ENCODE results near the gene ATOX1. TPM values are rescaled to one million over a fixed set of nuclear protein-coding genes. Genes with fewer than 3 reads are reported as not detected.
A peak's percentile ranks its signal among the peaks of the same experiment; 100 is the strongest.

The ATOX1 gene
- total and polyA plus RNA-seq, 10 of the 15 experiments (the other 5 are each of a cell fraction or from before 2014, with no cell fraction given), result 130 to 642 (median 245) TPM

- H3K4me2 ChIP-seq (ENCODE audit: control insufficient read depth, insufficient read depth), result peak overlapping the region; percentile 88
- H3K27ac ChIP-seq (ENCODE audit: control insufficient read depth, insufficient read depth), result peak overlapping the region; percentile 94
- no TSS peak for BruUV-seq (replicated peaks)
- no peaks in the 10 kb centered on the region for H3K36me3 ChIP-seq (ENCODE audit: control insufficient read depth in 2 of 2, insufficient read depth in 2 of 2, low read length in 1 of 2)
- 0 out of 2 replicates have a peak overlapping the region, but pooled peaks have one; percentile 10 for H3K9ac ChIP-seq (ENCODE audit: control insufficient read depth, insufficient read depth, low read length)
- TF ChIP-seq ZBED1 (IDR thresholded peaks at IDR 0.05; ENCODE audit: borderline replicate concordance) (no peak), ETV6 (conservative IDR thresholded peaks at IDR 0.05 in 1 of 2, IDR thresholded peaks at IDR 0.05 in 1 of 2; ENCODE audit: borderline replicate concordance in 1 of 2, low read depth in 1 of 2) (no peak)
- no peaks in the 10 kb centered on the region for H3K79me2 ChIP-seq (ENCODE audit: control insufficient read depth, insufficient read depth, low read length)
- POLR2A ChIA-PET, result interaction anchor here (0.8 to 5.8 kb wide), 6 partner anchors 15 to 61 kb away, joined by 3 to 37 read pairs (median 13); no protein-coding TSS in a partner anchor
- H3K4me3 ChIP-seq, result no peak overlapping the region
- in situ Hi-C loops (cut with MboI), result no loop called here
- no peak for DNase-seq (ENCODE audit: low read depth, low spot score)
- no peak for FAIRE-seq
- H3K27me3 ChIP-seq (replicated peaks in 1 of 2; ENCODE audit: control insufficient read depth in 2 of 2, insufficient read depth in 2 of 2, low read length in 1 of 2), result no peaks in the 10 kb centered on the region
- no peak overlapping the region for H2AFZ ChIP-seq (ENCODE audit: control insufficient read depth, low read depth, low read length)
- intact Hi-C loops (cut with micrococcal nuclease; ENCODE audit: unreplicated experiment), result loop anchor here (5.0 kb wide), 1 partner anchor 45 kb away; no protein-coding TSS in a partner anchor
- ATAC-seq, result no peak
- CTCF ChIA-PET, result interaction anchor here (1.1 to 13.7 kb wide), 13 partner anchors 11 to 275 kb away, joined by 3 to 294 read pairs (median 17); partner anchors contain the start of genes G3BP1 and SLC36A1
- RAD21 ChIA-PET (ENCODE audit: unreplicated experiment), result interaction anchor here (1.2 to 9.3 kb wide), 11 partner anchors 11 to 70 kb away, joined by 3 to 125 read pairs (median 15); partner anchors contain the start of gene G3BP1
- H3K9me3 ChIP-seq (replicated peaks; ENCODE audit: control insufficient read depth, insufficient read depth, low read length), result no peaks in the 10 kb centered on the region
- no peaks in the 10 kb centered on the region for H4K20me1 ChIP-seq (ENCODE audit: control insufficient read depth, insufficient read depth)
- H3K4me1 ChIP-seq (ENCODE audit: control insufficient read depth, insufficient read depth, low read length), result peaks cover 60% of the 10 kb centered on the region
- SMC1A ChIA-PET (ENCODE audit: uncharacterized antibody, unreplicated experiment), result interaction anchor here (1.2 to 10.5 kb wide), 10 partner anchors 11 to 70 kb away, joined by 4 to 256 read pairs (median 24); partner anchors contain the start of genes ATOX1 and G3BP1
Observed at GRCh38 chr5:151722546-151722945, 35.9 kb downstream of the ATOX1 start.

GRCh38 chr5:151721812-151722391 is 36.5 kb downstream of the ATOX1 start:
- Histone ChIP-seq H3K79me2 (ENCODE audit: control insufficient read depth, insufficient read depth, low read length) (no peaks in the 10 kb centered on the region), H3K27ac (ENCODE audit: control insufficient read depth, insufficient read depth) (peak overlapping the region; percentile 94), H3K4me2 (ENCODE audit: control insufficient read depth, insufficient read depth) (peak overlapping the region; percentile 88), H3K27me3 (replicated peaks in 1 of 2; ENCODE audit: control insufficient read depth in 2 of 2, insufficient read depth in 2 of 2, low read length in 1 of 2) (no peaks in the 10 kb centered on the region), H3K36me3 (ENCODE audit: control insufficient read depth in 2 of 2, insufficient read depth in 2 of 2, low read length in 1 of 2) (no peaks in the 10 kb centered on the region), H3K4me3 (peak overlapping the region; percentile 20), H2AFZ (ENCODE audit: control insufficient read depth, low read depth, low read length) (peak overlapping the region; percentile 58), H4K20me1 (ENCODE audit: control insufficient read depth, insufficient read depth) (no peaks in the 10 kb centered on the region), H3K9me3 (replicated peaks; ENCODE audit: control insufficient read depth, insufficient read depth, low read length) (no peaks in the 10 kb centered on the region), H3K4me1 (ENCODE audit: control insufficient read depth, insufficient read depth, low read length) (peaks cover 60% of the 10 kb centered on the region), H3K9ac (ENCODE audit: control insufficient read depth, insufficient read depth, low read length) (peak overlapping the region; percentile 55)
- BruUV-seq (replicated peaks), result no TSS peak
- CTCF ChIA-PET, result interaction anchor here (1.0 to 13.7 kb wide), 17 partner anchors 10 to 274 kb away, joined by 3 to 294 read pairs (median 11); partner anchors contain the start of genes G3BP1 and SLC36A1
- RAD21 ChIA-PET (ENCODE audit: unreplicated experiment), result interaction anchor here (0.9 to 9.3 kb wide), 16 partner anchors 10 to 70 kb away, joined by 3 to 125 read pairs (median 9); partner anchors contain the start of gene G3BP1
- peak; percentile 71 for TF ChIP-seq HCFC1 (IDR thresholded peaks at IDR 0.05; ENCODE audit: low read length)
- TF ChIP-seq RELB (IDR thresholded peaks at IDR 0.05; ENCODE audit: low read depth), result no peak
- TF ChIP-seq MXI1 (IDR thresholded peaks at IDR 0.05; ENCODE audit: low read depth, low read length), result no peak
- 0 out of 2 replicates have a peak, but pooled peaks have one; percentile 15 for TF ChIP-seq RCOR1 (conservative IDR thresholded peaks at IDR 0.05; ENCODE audit: low read depth, low read length)
- TF ChIP-seq ZZZ3 (IDR thresholded peaks at IDR 0.05; ENCODE audit: control insufficient read depth, insufficient read length, low read depth), result no peak
- TF ChIP-seq FOS (IDR thresholded peaks at IDR 0.05; ENCODE audit: borderline replicate concordance, extremely low read depth, insufficient read length), result no peak
- TF ChIP-seq SIX5 (IDR thresholded peaks at IDR 0.05; ENCODE audit: low read depth, low read length, severe bottlenecking), result peak; percentile 68
- no peak for TF ChIP-seq E2F4 (IDR thresholded peaks at IDR 0.05; ENCODE audit: low read depth, low read length)
- peak; percentile 27; the same call in 1 of the 2 replicates for TF ChIP-seq TARDBP (IDR thresholded peaks at IDR 0.05; ENCODE audit: borderline replicate concordance)
- in situ Hi-C loops (cut with MboI) (no loop called here), intact Hi-C loops (cut with micrococcal nuclease; ENCODE audit: unreplicated experiment) (loop anchor here (1.0 to 5.0 kb wide), 4 partner anchors 19 to 63 kb away; partner anchors contain the start of gene G3BP1)
- FAIRE-seq (no peak), DNase-seq (ENCODE audit: low read depth, low spot score) (no peak), ATAC-seq (peak; percentile 56)
- SMC1A ChIA-PET (ENCODE audit: uncharacterized antibody, unreplicated experiment), result interaction anchor here (0.6 to 10.5 kb wide), 17 partner anchors 11 to 499 kb away, joined by 3 to 256 read pairs (median 13); partner anchors contain the start of genes ATOX1, G3BP1 and SLC36A1
- POLR2A ChIA-PET, result interaction anchor here (0.8 to 5.8 kb wide), 12 partner anchors 12 to 67 kb away, joined by 3 to 37 read pairs (median 6); partner anchors contain the start of genes ATOX1 and G3BP1
